Esophagus squamous epithelium (tissue), 4 donors: Measurements from ENCODE around the gene LEKR1.

Experiments used
- POLR2A ChIP-seq, 4 donors: fragments of 450-650 bp; IDR thresholded peaks; one replicate each; pipeline ENCODE4 v1.6.1; 2017; ENCODE audit warnings: antibody characterized with exemption in 4 of 4, mild to moderate bottlenecking in 4 of 4, moderate library complexity in 3 of 4
- TF ChIP-seq, protein P1 (sequence below), 6 experiments: fragments of 450-650 bp in 4 of 6; fragments of 200-600 bp in 2 of 6; sonication (generic) in 2 of 6; IDR thresholded peaks; one replicate each; pipeline ENCODE4 v1.5.1; 2016 to 2019; ENCODE audit warnings: antibody characterized with exemption in 6 of 6, mild to moderate bottlenecking in 4 of 6, moderate library complexity in 4 of 6

DNA sequence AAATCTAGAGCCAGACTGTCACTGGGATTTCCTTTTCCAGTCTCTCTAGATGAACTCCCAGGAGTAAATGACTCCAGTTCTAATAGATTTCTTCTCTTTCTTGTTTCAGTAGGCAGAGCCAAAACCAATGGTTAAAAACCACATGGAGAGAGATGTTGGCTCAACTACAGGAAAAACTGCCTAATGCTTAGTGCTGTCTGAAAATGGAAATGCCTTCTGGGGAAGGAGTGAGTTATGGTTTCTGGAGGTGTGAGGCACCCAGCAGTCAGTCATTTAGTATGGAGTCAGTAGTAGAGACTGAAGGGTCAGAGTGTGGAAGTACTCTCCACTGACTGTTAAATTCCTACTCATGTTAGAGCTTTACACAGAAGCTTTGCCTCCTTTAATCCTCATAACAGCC is 197.1 kb downstream of the LEKR1 start:
- TF ChIP-seq, protein P1, sequence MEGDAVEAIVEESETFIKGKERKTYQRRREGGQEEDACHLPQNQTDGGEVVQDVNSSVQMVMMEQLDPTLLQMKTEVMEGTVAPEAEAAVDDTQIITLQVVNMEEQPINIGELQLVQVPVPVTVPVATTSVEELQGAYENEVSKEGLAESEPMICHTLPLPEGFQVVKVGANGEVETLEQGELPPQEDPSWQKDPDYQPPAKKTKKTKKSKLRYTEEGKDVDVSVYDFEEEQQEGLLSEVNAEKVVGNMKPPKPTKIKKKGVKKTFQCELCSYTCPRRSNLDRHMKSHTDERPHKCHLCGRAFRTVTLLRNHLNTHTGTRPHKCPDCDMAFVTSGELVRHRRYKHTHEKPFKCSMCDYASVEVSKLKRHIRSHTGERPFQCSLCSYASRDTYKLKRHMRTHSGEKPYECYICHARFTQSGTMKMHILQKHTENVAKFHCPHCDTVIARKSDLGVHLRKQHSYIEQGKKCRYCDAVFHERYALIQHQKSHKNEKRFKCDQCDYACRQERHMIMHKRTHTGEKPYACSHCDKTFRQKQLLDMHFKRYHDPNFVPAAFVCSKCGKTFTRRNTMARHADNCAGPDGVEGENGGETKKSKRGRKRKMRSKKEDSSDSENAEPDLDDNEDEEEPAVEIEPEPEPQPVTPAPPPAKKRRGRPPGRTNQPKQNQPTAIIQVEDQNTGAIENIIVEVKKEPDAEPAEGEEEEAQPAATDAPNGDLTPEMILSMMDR (IDR thresholded peaks at IDR 0.05): no peak
- TF ChIP-seq POLR2A (IDR thresholded peaks at IDR 0.05): no peak
